NB4 (cell line): ENCODE data around the gene CCDC91.

Experiments used
- DNase-seq: peaks from one replicate; pipeline ENCODE4 v3.0.0; 2010; ENCODE audit warnings: low read depth
- H3K4me3 ChIP-seq: one replicate; pipeline ENCODE4 v1.5.1; 2011; ENCODE audit warnings: mild to moderate bottlenecking, low read depth, low read length, moderate library complexity
- CTCF ChIP-seq: IDR thresholded peaks from one replicate; pipeline ENCODE4 v1.5.1; 2012; ENCODE audit warnings: low read depth, low read length
- MAX ChIP-seq: IDR thresholded peaks from 2 replicates; pipeline ENCODE4 v1.6.1; 2011; ENCODE audit warnings: low read depth, low read length
- MYC ChIP-seq: IDR thresholded peaks from 2 replicates; pipeline ENCODE4 v1.6.1; 2011; ENCODE audit warnings: low read depth, low read length
- POLR2A ChIP-seq: IDR thresholded peaks from 2 replicates; pipeline ENCODE4 v1.6.1; 2011; ENCODE audit warnings: mild to moderate bottlenecking; ENCODE audit not compliant: insufficient read length; ENCODE audit errors: extremely low read depth

Gene CCDC91

GRCh38 chr12:28268608-28269229 lies 78.5 kb downstream of the CCDC91 start:
- H3K4me3 ChIP-seq = no peak overlapping the region
- TF ChIP-seq CTCF (no peak), POLR2A (no peak), MAX (no peak), MYC (no peak)
- no peak for DNase-seq

- no peak for DNase-seq
- TF ChIP-seq MYC (no peak), MAX (no peak), POLR2A (no peak), CTCF (no peak)
- H3K4me3 ChIP-seq = no peak overlapping the region
Measured at GRCh38 chr12:28269851-28270250, 79.6 kb downstream of the CCDC91 start.

- no peak for TF ChIP-seq MAX
- no peak for TF ChIP-seq POLR2A
- TF ChIP-seq CTCF = no peak
- no peak for TF ChIP-seq MYC
- DNase-seq = no peak
- H3K4me3 ChIP-seq = no peak overlapping the region
Measured at GRCh38 chr12:28278499-28278898, 88.2 kb downstream of the CCDC91 start.

GRCh38 chr12:28278960-28279359 lies 88.7 kb downstream of the CCDC91 start:
- H3K4me3 ChIP-seq = no peak overlapping the region
- TF ChIP-seq MYC (no peak), CTCF (no peak), MAX (no peak), POLR2A (no peak)
- no peak for DNase-seq

- H3K4me3 ChIP-seq = no peak overlapping the region
- no peak for DNase-seq
- TF ChIP-seq MYC (no peak), CTCF (no peak), POLR2A (no peak), MAX (no peak)
Measured at GRCh38 chr12:28286352-28286751, 96.1 kb downstream of the CCDC91 start.

- H3K4me3 ChIP-seq = no peak overlapping the region
- TF ChIP-seq POLR2A = no peak
- no peak for TF ChIP-seq MYC
- no peak for TF ChIP-seq MAX
- TF ChIP-seq CTCF = no peak
- no peak for DNase-seq
Measured at GRCh38 chr12:28290262-28290661, 100.0 kb downstream of the CCDC91 start.
